Activated B cell treated with CpG ODN at 0.5 μM for 24 hours (primary cell): Measurements from ENCODE around the gene OR10H2. TPM values are rescaled to one million over a fixed set of nuclear protein-coding genes. Genes with fewer than 3 reads are reported as not detected.

Source experiments
- ATAC-seq: fragments of 200-7000 bp; cut with Tn5 transposase; one replicate; pipeline ENCODE4 v1.10.0; 2021; ENCODE audit warnings: low read depth, mild to moderate bottlenecking, moderate library complexity
- CTCF ChIA-PET: fragments of 350-600 bp; sonication (Branson Sonifier 250); formaldehyde crosslinking; loops from one replicate; lab custom pipeline; 2021; ENCODE audit warnings: antibody characterized with exemption; lab: Charles Lee
- POLR2A ChIA-PET: fragments of 350-600 bp; sonication (Branson Sonifier 250); formaldehyde crosslinking; loops from one replicate; lab custom pipeline; 2021; ENCODE audit warnings: antibody characterized with exemption; lab: Charles Lee
- DNase-seq: peaks from one replicate; pipeline ENCODE4 v3.0.0; 2022
- H3K27ac Mint-ChIP-seq: one replicate; pipeline ENCODE4 v1.8.0; 2020; ENCODE audit warnings: mixed read lengths
- H3K27me3 Mint-ChIP-seq: one replicate; pipeline ENCODE4 v1.8.0; 2021; ENCODE audit warnings: mixed read lengths
- H3K36me3 Mint-ChIP-seq: one replicate; pipeline ENCODE4 v1.8.0; 2021; ENCODE audit warnings: low read depth, mixed read lengths
- H3K4me1 Mint-ChIP-seq: one replicate; pipeline ENCODE4 v1.8.0; 2021; ENCODE audit warnings: mixed read lengths
- H3K4me3 Mint-ChIP-seq: one replicate; pipeline ENCODE4 v1.8.0; 2020; ENCODE audit warnings: mild to moderate bottlenecking, mixed read lengths
- H3K9me3 Mint-ChIP-seq: one replicate; pipeline ENCODE4 v1.8.0; 2020; ENCODE audit warnings: mixed read lengths
- CTCF ChIP-seq: fragments of 200-600 bp; IDR thresholded peaks from one replicate; pipeline ENCODE4 v1.8.0; 2022; ENCODE audit warnings: antibody characterized with exemption, mild to moderate bottlenecking
- intact Hi-C: fragments of 100-400 bp; cut with micrococcal nuclease; formaldehyde crosslinking; loops from one replicate; pipeline ENCODE4 v1.15.1; 2024
- total RNA-seq: library from RNA; stranded (reverse); gene quantifications from 2 replicates; pipeline ENCODE4 v1.2.3, GENCODE V29; 2022

Gene OR10H2
- total RNA-seq, 1 donor from 2014 or later: not detected

GRCh38 chr19:15684828-15685227 is 43.0 kb upstream of the OR10H2 start:
- Mint-ChIP-seq H3K4me3 (no peak overlapping the region), H3K36me3 (no peaks in the 10 kb centered on the region), H3K27ac (no peak overlapping the region), H3K9me3 (peaks cover 13% of the 10 kb centered on the region), H3K27me3 (peaks cover 21% of the 10 kb centered on the region), H3K4me1 (no peaks in the 10 kb centered on the region)
- intact Hi-C loops: no loop called here
- no peak for TF ChIP-seq CTCF
- DNase-seq: no peak
- ChIA-PET POLR2A (no interaction called here), CTCF (no interaction called here)
- ATAC-seq: no peak

GRCh38 chr19:15696654-15697194 is 31.1 kb upstream of the OR10H2 start:
- no peak for TF ChIP-seq CTCF
- Mint-ChIP-seq H3K36me3 (no peaks in the 10 kb centered on the region), H3K9me3 (no peaks in the 10 kb centered on the region), H3K27ac (no peak overlapping the region), H3K27me3 (peaks cover 8% of the 10 kb centered on the region), H3K4me3 (no peak overlapping the region), H3K4me1 (no peaks in the 10 kb centered on the region)
- intact Hi-C loops: no loop called here
- CTCF ChIA-PET: no interaction called here
- POLR2A ChIA-PET: no interaction called here
- no peak for ATAC-seq
- no peak for DNase-seq

GRCh38 chr19:15701757-15702533 is 25.9 kb upstream of the OR10H2 start:
- CTCF ChIA-PET: no interaction called here
- Mint-ChIP-seq H3K27me3 (peaks cover 17% of the 10 kb centered on the region), H3K9me3 (peaks cover 5% of the 10 kb centered on the region), H3K36me3 (no peaks in the 10 kb centered on the region), H3K27ac (no peak overlapping the region), H3K4me3 (no peak overlapping the region), H3K4me1 (no peaks in the 10 kb centered on the region)
- DNase-seq (no peak), ATAC-seq (no peak)
- no peak for TF ChIP-seq CTCF
- intact Hi-C loops: no loop called here
- POLR2A ChIA-PET: no interaction called here

- no peak for TF ChIP-seq CTCF
- no peaks in the 10 kb centered on the region for H3K36me3 Mint-ChIP-seq
- ChIA-PET POLR2A (no interaction called here), CTCF (no interaction called here)
- no peaks in the 10 kb centered on the region for H3K4me1 Mint-ChIP-seq
- H3K27ac Mint-ChIP-seq: no peak overlapping the region
- ATAC-seq (no peak), DNase-seq (no peak)
- H3K4me3 Mint-ChIP-seq: no peak overlapping the region
- peaks cover 5% of the 10 kb centered on the region for H3K9me3 Mint-ChIP-seq
- peaks cover 17% of the 10 kb centered on the region for H3K27me3 Mint-ChIP-seq
- intact Hi-C loops: no loop called here
These were observed 25.3 kb upstream of the OR10H2 start for GRCh38 chr19:15702534-15702930.

GRCh38 chr19:15714638-15715037 is 13.2 kb upstream of the OR10H2 start:
- ATAC-seq (no peak), DNase-seq (no peak)
- ChIA-PET CTCF (no interaction called here), POLR2A (no interaction called here)
- Mint-ChIP-seq H3K4me3 (no peak overlapping the region), H3K4me1 (no peaks in the 10 kb centered on the region), H3K27me3 (peaks cover 22% of the 10 kb centered on the region), H3K36me3 (no peaks in the 10 kb centered on the region), H3K27ac (no peak overlapping the region), H3K9me3 (no peaks in the 10 kb centered on the region)
- intact Hi-C loops: no loop called here
- TF ChIP-seq CTCF: no peak
